GM13977 (cell line): ENCODE measurements around the gene CA12.

Experiments used
- DNase-seq: peaks from one replicate; pipeline ENCODE4 v3.0.0; 2012; ENCODE audit warnings: low spot score
- in situ Hi-C: fragments of 300-500 bp; cut with MboI; formaldehyde crosslinking; loops from one replicate; pipeline ENCODE4 v1.12.0; 2022; ENCODE audit warnings: low sequenced_read_pairs, low pct_unique_long_range_greater_than_20kb, mixed read lengths, inconsistent platforms; ENCODE audit not compliant: unreplicated experiment
- TF ChIP-seq, protein P1 (sequence below): IDR thresholded peaks from 2 replicates; pipeline ENCODE4 v1.5.1; 2012; ENCODE audit warnings: mild to moderate bottlenecking, control low read depth; ENCODE audit not compliant: insufficient read depth; ENCODE audit errors: extremely low read depth, missing control alignments

CA12 gene

DNA sequence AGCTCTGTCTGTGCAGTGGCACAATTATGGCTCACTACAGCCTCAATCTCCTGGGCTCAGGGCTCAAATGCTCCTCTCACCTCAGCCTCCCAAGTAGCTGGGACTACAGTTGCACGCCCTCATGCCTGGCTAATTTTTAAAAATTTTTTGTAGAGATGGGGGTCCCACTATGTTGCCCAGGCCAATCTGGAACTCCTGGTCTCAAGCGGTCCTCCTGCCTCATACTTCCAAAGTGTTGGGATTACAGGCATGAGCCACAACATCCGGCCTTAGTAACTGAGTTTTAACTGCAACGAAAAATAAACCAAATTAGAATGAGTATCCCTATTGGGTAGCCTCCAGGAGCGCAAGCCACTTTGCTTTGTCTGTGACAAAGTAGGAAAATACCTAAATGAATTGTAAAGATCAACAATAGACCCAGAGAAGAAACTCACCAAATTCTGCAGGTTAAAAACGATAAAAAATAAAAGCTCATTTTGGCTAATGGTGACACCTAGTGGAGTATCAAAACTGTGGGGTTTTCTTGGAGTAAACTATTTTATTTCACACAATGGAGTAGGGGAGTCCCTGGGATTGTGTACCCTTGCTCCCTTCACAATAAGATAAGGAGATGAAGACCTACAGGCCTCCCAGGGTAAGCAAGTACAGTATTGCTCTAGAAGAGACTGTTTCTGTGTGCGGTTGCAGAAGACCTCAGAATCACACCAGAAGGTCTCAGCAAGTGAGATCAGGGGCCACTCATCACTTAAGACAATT is 21.0 kb upstream of the CA12 start:
- in situ Hi-C loops = no loop called here
- TF ChIP-seq, protein P1, sequence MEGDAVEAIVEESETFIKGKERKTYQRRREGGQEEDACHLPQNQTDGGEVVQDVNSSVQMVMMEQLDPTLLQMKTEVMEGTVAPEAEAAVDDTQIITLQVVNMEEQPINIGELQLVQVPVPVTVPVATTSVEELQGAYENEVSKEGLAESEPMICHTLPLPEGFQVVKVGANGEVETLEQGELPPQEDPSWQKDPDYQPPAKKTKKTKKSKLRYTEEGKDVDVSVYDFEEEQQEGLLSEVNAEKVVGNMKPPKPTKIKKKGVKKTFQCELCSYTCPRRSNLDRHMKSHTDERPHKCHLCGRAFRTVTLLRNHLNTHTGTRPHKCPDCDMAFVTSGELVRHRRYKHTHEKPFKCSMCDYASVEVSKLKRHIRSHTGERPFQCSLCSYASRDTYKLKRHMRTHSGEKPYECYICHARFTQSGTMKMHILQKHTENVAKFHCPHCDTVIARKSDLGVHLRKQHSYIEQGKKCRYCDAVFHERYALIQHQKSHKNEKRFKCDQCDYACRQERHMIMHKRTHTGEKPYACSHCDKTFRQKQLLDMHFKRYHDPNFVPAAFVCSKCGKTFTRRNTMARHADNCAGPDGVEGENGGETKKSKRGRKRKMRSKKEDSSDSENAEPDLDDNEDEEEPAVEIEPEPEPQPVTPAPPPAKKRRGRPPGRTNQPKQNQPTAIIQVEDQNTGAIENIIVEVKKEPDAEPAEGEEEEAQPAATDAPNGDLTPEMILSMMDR = peak; percentile 50
- DNase-seq = peak; percentile 52

DNA sequence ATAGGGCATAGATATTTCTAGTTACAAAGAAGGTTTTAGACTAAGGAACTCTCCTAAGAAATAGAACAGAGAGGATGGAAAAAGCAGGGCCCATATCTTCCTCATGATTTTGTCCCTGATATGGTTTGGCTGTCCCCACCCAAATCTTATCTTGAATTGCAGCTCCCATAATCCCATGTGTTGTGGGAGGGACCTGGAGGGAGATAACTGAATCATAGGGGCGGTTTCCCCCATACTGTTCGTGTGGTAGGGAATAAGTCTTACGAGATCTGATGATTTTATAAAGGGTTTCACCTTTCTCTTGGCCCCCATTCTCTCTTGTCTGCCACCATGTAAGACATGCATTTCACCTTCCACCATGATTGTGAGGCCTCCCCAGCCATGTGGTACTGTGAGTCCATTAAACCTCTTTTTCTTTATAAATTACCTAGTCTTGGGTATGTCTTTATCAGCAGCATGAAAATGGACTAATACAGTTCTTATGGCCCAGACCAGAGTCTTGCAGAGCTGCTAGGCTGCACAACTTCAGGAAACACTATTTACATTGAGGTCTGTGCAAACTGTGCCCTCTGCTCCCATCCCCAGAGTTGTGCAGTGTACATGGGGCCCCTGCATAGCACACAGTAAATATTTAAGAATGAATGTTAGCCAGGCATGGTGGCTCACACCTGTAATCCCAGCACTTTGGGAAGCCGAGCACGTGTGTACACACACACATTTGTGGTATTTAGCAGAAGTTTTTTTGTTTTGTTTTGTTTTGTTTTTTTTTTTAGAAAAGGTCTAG is 20.3 kb upstream of the CA12 start:
- TF ChIP-seq, protein P1 = no peak
- in situ Hi-C loops = no loop called here

DNA sequence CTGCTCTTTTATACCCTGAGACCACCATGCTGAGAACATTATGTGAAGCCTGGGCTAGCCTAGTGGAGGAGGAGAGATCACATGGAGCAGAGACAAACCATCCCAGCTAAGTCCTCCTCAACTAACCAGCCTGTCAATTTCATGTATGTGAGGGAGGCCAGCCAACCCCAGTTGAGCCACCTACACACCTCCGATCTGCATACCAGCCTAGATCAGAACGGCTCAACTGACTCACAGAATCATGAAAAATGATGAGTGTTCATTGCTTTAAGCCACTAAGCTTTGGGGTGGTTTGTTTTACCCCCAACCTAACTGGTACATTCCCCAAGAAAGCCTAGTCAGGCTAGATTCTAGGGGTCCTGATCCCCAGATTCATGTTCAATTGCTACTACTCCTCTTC is 19.4 kb upstream of the CA12 start:
- no peak for DNase-seq
- in situ Hi-C loops = no loop called here
- TF ChIP-seq, protein P1 = no peak

More for the DNA sequence above, 20.3 kb upstream of the CA12 start:
- DNase-seq = no peak

GRCh38 chr15:63398456-63398855 is 16.8 kb upstream of the CA12 start:
- in situ Hi-C loops = no loop called here
- TF ChIP-seq, protein P1 = no peak

GRCh38 chr15:63396152-63396928 is 14.7 kb upstream of the CA12 start:
- DNase-seq = no peak
- TF ChIP-seq, protein P1 = no peak
- in situ Hi-C loops = no loop called here

More at GRCh38 chr15:63398456-63398855, 16.8 kb upstream of the CA12 start:
- no peak for DNase-seq

DNA sequence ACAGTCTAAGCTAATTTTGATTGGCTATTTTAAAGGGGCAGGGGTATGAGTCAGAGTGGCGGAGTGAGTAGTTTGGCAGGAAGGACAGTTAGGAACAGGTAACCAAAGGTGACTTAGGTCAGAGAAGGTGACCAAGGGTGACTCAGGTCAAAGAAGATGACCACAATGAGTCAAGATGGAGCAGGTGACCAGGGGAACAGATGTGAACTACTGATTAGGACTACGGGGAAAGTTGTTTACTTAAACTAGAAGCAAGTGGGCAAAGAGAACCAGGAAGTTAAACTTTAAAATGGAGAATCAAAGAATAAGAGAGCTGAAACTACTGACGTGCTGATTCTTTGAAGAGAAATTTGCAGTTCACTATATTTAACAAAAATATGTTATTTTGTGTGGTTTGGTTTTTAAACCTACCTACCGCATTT is 14.1 kb upstream of the CA12 start:
- DNase-seq = no peak
- TF ChIP-seq, protein P1 = no peak
- in situ Hi-C loops = no loop called here
